Tibial nerve (tissue), 4 donors: ENCODE results near the gene SF1.

Experiments used
- CTCF ChIP-seq, 5 experiments: fragments of 200-600 bp in 3 of 5; fragments of 450-650 bp in 2 of 5; sonication (generic) in 3 of 5; IDR thresholded peaks; one replicate each; pipeline ENCODE4 v1.5.1; 2016 to 2019; ENCODE audit warnings: antibody characterized with exemption in 5 of 5, mild to moderate bottlenecking in 3 of 5, moderate library complexity in 2 of 5
- EP300 ChIP-seq, 2 donors: sonication (generic); formaldehyde crosslinking; IDR thresholded peaks; one replicate each; pipeline ENCODE4 v1.6.1; 2017; ENCODE audit warnings: antibody characterized with exemption in 2 of 2, mild to moderate bottlenecking in 1 of 2
- POLR2A ChIP-seq, 2 donors: fragments of 450-650 bp; IDR thresholded peaks; one replicate each; pipeline ENCODE4 v1.6.1; 2017; ENCODE audit warnings: antibody characterized with exemption in 2 of 2, mild to moderate bottlenecking in 2 of 2, moderate library complexity in 2 of 2

- TF ChIP-seq EP300 (IDR thresholded peaks at IDR 0.05): no peak
- TF ChIP-seq POLR2A (IDR thresholded peaks at IDR 0.05): no peak
- no peak for TF ChIP-seq CTCF (IDR thresholded peaks at IDR 0.05)
Observed at GRCh38 chr11:64776875-64777274, 1.5 kb downstream of the SF1 start.
